ENCODE data around the gene SCAF1.

The SCAF1 gene

GRCh38 chr19:49690079-49690655 is 48.2 kb downstream of the SCAF1 start:
- no peaks in the 10 kb centered on the region for H3K27me3 ChIP-seq (ENCODE audit: insufficient read depth, low read length)
- H3K9ac ChIP-seq (ENCODE audit: low read depth, low read length) = peak overlapping the region; percentile 73
- peaks cover 38% of the 10 kb centered on the region for H3K36me3 ChIP-seq (ENCODE audit: insufficient read depth, low read length)
- H3K27ac ChIP-seq (ENCODE audit: low read depth, low read length) = peak overlapping the region; percentile 78
- H3K4me3 ChIP-seq (ENCODE audit: low read length) = peak overlapping the region; percentile 67
- H3K4me1 ChIP-seq (ENCODE audit: insufficient read depth, low read length) = peaks cover 6% of the 10 kb centered on the region
- H3K9me3 ChIP-seq (ENCODE audit: insufficient read depth, low read depth, low read length) = no peaks in the 10 kb centered on the region
- WGBS = 84% methylated on average over 39 of the region's 39 CpGs

GRCh38 chr19:49690656-49691242 is 48.7 kb downstream of the SCAF1 start, which contains the start of gene CPT1C:
TSS of gene CPT1C (plus strand) at chr19:49691116. CDS start at chr19:49692253, 1,137 bp downstream.
- Histone ChIP-seq H3K4me1 (ENCODE audit: insufficient read depth, low read length) (peaks cover 6% of the 10 kb centered on the region), H3K27ac (ENCODE audit: low read depth, low read length) (peak within 1 kb of the TSS; percentile 78), H3K27me3 (ENCODE audit: insufficient read depth, low read length) (no peaks in the 10 kb centered on the region), H3K9me3 (ENCODE audit: insufficient read depth, low read depth, low read length) (no peaks in the 10 kb centered on the region), H3K4me3 (ENCODE audit: low read length) (peak within 1 kb of the TSS; percentile 67), H3K36me3 (ENCODE audit: insufficient read depth, low read length) (peaks cover 32% of the 10 kb centered on the region), H3K9ac (ENCODE audit: low read depth, low read length) (peak within 1 kb of the TSS; percentile 73)
- WGBS = 9% methylated on average over 38 of the region's 38 CpGs

- peak overlapping the region; percentile 73 for H3K9ac ChIP-seq (ENCODE audit: low read depth, low read length)
- H3K27me3 ChIP-seq (ENCODE audit: insufficient read depth, low read length) = no peaks in the 10 kb centered on the region
- H3K4me1 ChIP-seq (ENCODE audit: insufficient read depth, low read length) = peaks cover 6% of the 10 kb centered on the region
- H3K4me3 ChIP-seq (ENCODE audit: low read length) = peak overlapping the region; percentile 67
- 0 out of 2 replicates have a peak overlapping the region, but pooled peaks have one; percentile 3 for H3K27ac ChIP-seq (ENCODE audit: low read depth, low read length)
- WGBS = 11% methylated on average over 34 of the region's 39 CpGs
- H3K36me3 ChIP-seq (ENCODE audit: insufficient read depth, low read length) = peaks cover 28% of the 10 kb centered on the region
- H3K9me3 ChIP-seq (ENCODE audit: insufficient read depth, low read depth, low read length) = no peaks in the 10 kb centered on the region
Measured at GRCh38 chr19:49691243-49692146, 49.5 kb downstream of the SCAF1 start.

GRCh38 chr19:49692147-49692506 is 50.1 kb downstream of the SCAF1 start:
- Histone ChIP-seq H3K27me3 (ENCODE audit: insufficient read depth, low read length) (no peaks in the 10 kb centered on the region), H3K9ac (ENCODE audit: low read depth, low read length) (no peak overlapping the region), H3K4me3 (ENCODE audit: low read length) (peak overlapping the region; percentile 67), H3K9me3 (ENCODE audit: insufficient read depth, low read depth, low read length) (no peaks in the 10 kb centered on the region), H3K27ac (ENCODE audit: low read depth, low read length) (no peak overlapping the region), H3K4me1 (ENCODE audit: insufficient read depth, low read length) (peaks cover 6% of the 10 kb centered on the region), H3K36me3 (ENCODE audit: insufficient read depth, low read length) (peaks cover 28% of the 10 kb centered on the region)
- 82% methylated on average over 16 of the region's 16 CpGs for WGBS

- H3K4me3 ChIP-seq (ENCODE audit: low read length) = no peak overlapping the region
- no peak overlapping the region for H3K27ac ChIP-seq (ENCODE audit: low read depth, low read length)
- 87% methylated on average over 6 of the region's 6 CpGs for WGBS
- H3K9me3 ChIP-seq (ENCODE audit: insufficient read depth, low read depth, low read length) = no peaks in the 10 kb centered on the region
- no peaks in the 10 kb centered on the region for H3K4me1 ChIP-seq (ENCODE audit: insufficient read depth, low read length)
- H3K9ac ChIP-seq (ENCODE audit: low read depth, low read length) = no peak overlapping the region
- H3K27me3 ChIP-seq (ENCODE audit: insufficient read depth, low read length) = peaks cover 2% of the 10 kb centered on the region; the same call in 1 of the 2 replicates
- peaks cover 19% of the 10 kb centered on the region for H3K36me3 ChIP-seq (ENCODE audit: insufficient read depth, low read length)
Measured at GRCh38 chr19:49696115-49696514, 54.1 kb downstream of the SCAF1 start.

GRCh38 chr19:49696865-49697264 is 54.9 kb downstream of the SCAF1 start:
- Histone ChIP-seq H3K9me3 (ENCODE audit: insufficient read depth, low read depth, low read length) (no peaks in the 10 kb centered on the region), H3K4me3 (ENCODE audit: low read length) (no peak overlapping the region), H3K4me1 (ENCODE audit: insufficient read depth, low read length) (no peaks in the 10 kb centered on the region), H3K36me3 (ENCODE audit: insufficient read depth, low read length) (peaks cover 19% of the 10 kb centered on the region), H3K27ac (ENCODE audit: low read depth, low read length) (no peak overlapping the region), H3K9ac (ENCODE audit: low read depth, low read length) (no peak overlapping the region), H3K27me3 (ENCODE audit: insufficient read depth, low read length) (peaks cover 5% of the 10 kb centered on the region; the same call in 1 of the 2 replicates)
- 91% methylated on average over 7 of the region's 7 CpGs for WGBS

GRCh38 chr19:49699364-49699763 is 57.4 kb downstream of the SCAF1 start:
- Histone ChIP-seq H3K27ac (ENCODE audit: low read depth, low read length) (no peak overlapping the region), H3K9me3 (ENCODE audit: insufficient read depth, low read depth, low read length) (no peaks in the 10 kb centered on the region), H3K4me1 (ENCODE audit: insufficient read depth, low read length) (no peaks in the 10 kb centered on the region), H3K4me3 (ENCODE audit: low read length) (no peak overlapping the region), H3K36me3 (ENCODE audit: insufficient read depth, low read length) (peaks cover 11% of the 10 kb centered on the region; the same call in 1 of the 2 replicates), H3K9ac (ENCODE audit: low read depth, low read length) (no peak overlapping the region), H3K27me3 (ENCODE audit: insufficient read depth, low read length) (peaks cover 5% of the 10 kb centered on the region; the same call in 1 of the 2 replicates)
- 88% methylated on average over 5 of the region's 5 CpGs for WGBS

GRCh38 chr19:49700563-49700962 is 58.6 kb downstream of the SCAF1 start:
- Histone ChIP-seq H3K27ac (ENCODE audit: low read depth, low read length) (no peak overlapping the region), H3K4me3 (ENCODE audit: low read length) (no peak overlapping the region), H3K9ac (ENCODE audit: low read depth, low read length) (no peak overlapping the region), H3K4me1 (ENCODE audit: insufficient read depth, low read length) (no peaks in the 10 kb centered on the region), H3K9me3 (ENCODE audit: insufficient read depth, low read depth, low read length) (no peaks in the 10 kb centered on the region), H3K36me3 (ENCODE audit: insufficient read depth, low read length) (peaks cover 18% of the 10 kb centered on the region), H3K27me3 (ENCODE audit: insufficient read depth, low read length) (peaks cover 5% of the 10 kb centered on the region; the same call in 1 of the 2 replicates)
- 71% methylated on average over 11 of the region's 11 CpGs for WGBS

GRCh38 chr19:49701271-49701786 is 59.3 kb downstream of the SCAF1 start:
- H3K27ac ChIP-seq (ENCODE audit: low read depth, low read length) = no peak overlapping the region
- H3K9ac ChIP-seq (ENCODE audit: low read depth, low read length) = no peak overlapping the region
- H3K4me1 ChIP-seq (ENCODE audit: insufficient read depth, low read length) = no peaks in the 10 kb centered on the region
- H3K9me3 ChIP-seq (ENCODE audit: insufficient read depth, low read depth, low read length) = no peaks in the 10 kb centered on the region
- 14% methylated on average over 39 of the region's 40 CpGs for WGBS
- peaks cover 22% of the 10 kb centered on the region for H3K36me3 ChIP-seq (ENCODE audit: insufficient read depth, low read length)
- H3K27me3 ChIP-seq (ENCODE audit: insufficient read depth, low read length) = peaks cover 5% of the 10 kb centered on the region; the same call in 1 of the 2 replicates
- peak overlapping the region; percentile 34 for H3K4me3 ChIP-seq (ENCODE audit: low read length)

GRCh38 chr19:49704888-49705642 is 63.1 kb downstream of the SCAF1 start:
- H3K27me3 ChIP-seq (ENCODE audit: insufficient read depth, low read length) = peaks cover 5% of the 10 kb centered on the region; the same call in 1 of the 2 replicates

More at GRCh38 chr19:49704888-49705642, 63.1 kb downstream of the SCAF1 start:
- WGBS = 95% methylated on average over 22 of the region's 22 CpGs
- no peak overlapping the region for H3K9ac ChIP-seq (ENCODE audit: low read depth, low read length)
- H3K36me3 ChIP-seq (ENCODE audit: insufficient read depth, low read length) = peaks cover 20% of the 10 kb centered on the region
- no peaks in the 10 kb centered on the region for H3K4me1 ChIP-seq (ENCODE audit: insufficient read depth, low read length)
- no peak overlapping the region for H3K4me3 ChIP-seq (ENCODE audit: low read length)
- H3K27ac ChIP-seq (ENCODE audit: low read depth, low read length) = no peak overlapping the region
- H3K9me3 ChIP-seq (ENCODE audit: insufficient read depth, low read depth, low read length) = no peaks in the 10 kb centered on the region

Measured in HUES64 (cell line).